HG02798 (cell line): ENCODE measurements around the gene PDLIM5.
A peak's percentile ranks its signal among the peaks of the same experiment; 100 is the strongest.
"Not testable (repeated sequence)": the region's sequence is repeated elsewhere in the genome, so short reads cannot be mapped to it uniquely, and the experiment has no call there.

Source experiments
- ATAC-seq: cut with Tn5 transposase; IDR thresholded peaks from one replicate; pipeline ENCODE4 v1.9.1; 2021; ENCODE audit warnings: mild to moderate bottlenecking; ENCODE audit not compliant: unreplicated experiment, poor library complexity

Gene PDLIM5, protein sequence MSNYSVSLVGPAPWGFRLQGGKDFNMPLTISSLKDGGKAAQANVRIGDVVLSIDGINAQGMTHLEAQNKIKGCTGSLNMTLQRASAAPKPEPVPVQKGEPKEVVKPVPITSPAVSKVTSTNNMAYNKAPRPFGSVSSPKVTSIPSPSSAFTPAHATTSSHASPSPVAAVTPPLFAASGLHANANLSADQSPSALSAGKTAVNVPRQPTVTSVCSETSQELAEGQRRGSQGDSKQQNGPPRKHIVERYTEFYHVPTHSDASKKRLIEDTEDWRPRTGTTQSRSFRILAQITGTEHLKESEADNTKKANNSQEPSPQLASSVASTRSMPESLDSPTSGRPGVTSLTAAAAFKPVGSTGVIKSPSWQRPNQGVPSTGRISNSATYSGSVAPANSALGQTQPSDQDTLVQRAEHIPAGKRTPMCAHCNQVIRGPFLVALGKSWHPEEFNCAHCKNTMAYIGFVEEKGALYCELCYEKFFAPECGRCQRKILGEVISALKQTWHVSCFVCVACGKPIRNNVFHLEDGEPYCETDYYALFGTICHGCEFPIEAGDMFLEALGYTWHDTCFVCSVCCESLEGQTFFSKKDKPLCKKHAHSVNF

DNA sequence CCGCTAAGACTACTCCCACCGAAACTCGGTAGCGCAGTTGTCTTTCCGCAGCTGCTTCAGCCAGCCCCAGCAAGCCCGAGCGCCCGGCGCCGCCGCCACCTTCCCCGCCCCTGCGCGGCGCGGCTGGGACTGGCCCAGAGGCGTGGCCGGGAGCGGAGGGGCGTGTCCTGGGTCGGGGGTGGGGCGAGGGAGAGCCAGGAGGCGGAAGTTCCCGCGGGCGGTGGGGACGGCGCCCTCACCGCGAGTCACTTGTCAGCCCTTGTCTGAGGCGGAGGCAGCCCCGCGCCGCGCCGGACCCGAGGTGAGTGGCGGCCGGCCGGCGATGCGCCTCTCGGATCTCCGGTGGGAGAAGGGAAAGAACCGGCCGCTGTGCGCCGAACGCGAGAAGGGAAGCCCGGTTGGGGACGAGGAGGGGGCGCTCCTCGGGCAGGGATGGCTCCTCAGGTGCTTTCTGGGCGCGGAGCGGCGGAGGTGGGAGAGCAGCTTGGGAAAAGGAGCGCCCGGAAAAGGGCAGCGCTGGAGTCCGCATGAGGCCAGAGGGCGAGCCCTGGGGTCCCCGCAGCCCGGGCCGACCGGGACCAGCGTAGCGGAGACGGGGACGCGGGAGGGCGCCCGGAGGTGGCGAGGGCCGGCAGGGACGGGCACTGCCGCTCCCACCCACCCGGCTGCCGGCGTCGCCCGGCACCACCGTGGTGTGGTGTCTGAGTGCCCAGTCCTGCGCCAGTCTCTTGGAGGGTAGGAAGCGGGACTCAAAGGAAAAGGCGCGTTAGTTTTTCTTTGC is at the start of gene PDLIM5:
Gene PDLIM5, plus strand, starts transcription at position 248 of the 781 bp plus-strand sequence. CDS start 3,347 bp downstream, outside the sequence.
- peak; percentile 94 for ATAC-seq

DNA sequence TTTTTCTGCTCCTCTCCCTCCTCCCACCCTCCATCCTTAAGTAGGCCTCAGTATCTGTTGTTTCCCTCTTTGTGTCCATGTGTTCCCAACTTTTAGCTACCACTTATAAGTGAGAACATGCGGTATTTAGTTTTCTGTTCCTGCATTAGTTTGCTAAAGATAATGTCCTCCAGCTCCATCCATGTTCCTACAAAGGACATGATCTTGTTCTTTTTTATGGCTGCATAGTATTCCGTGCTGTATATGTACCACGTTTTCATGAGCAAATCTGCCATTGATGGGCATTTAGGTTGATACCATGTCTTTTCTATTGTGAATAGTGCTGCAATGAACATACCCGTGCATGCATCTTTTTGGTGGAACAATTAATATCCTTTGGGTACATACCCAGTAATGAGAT is 49.3 kb upstream of the PDLIM5 start:
- not testable (repeated sequence) for ATAC-seq

GRCh38 chr4:94403751-94404150 is 48.0 kb upstream of the PDLIM5 start:
- ATAC-seq: no peak

DNA sequence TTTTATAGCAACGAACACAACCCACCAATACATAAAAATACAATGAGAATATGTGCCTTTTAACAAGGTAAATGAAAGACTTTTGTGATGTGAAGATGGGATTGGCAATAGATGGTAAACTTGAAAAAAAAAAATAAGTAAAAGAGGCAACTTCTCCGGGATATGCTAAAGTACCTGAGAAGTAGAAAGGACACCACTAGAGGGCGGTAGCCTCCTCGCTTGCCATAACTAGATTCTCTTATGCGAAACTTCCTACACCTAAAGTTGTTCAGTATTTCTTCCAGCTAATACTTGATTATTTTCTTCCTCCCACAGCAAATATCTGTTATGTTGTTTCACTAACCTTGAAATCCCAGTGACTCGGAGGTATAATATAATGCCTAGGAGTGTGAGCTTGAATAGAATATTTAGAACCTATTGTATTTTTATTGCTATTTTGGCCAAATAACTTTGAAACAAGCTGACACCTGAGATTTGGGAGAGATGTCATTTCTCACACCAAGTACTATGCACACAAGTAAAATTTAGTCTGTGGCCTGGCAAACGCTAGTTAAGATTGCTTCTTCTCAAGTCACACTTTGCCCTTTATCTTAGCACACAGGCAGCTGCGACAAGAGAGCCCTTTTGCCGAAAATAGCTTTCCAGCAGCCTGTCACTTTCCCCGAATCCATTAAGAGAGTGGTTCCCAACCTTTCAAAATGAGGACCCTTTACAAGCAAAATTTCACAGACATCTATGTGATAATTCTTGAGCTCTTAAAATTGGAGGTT is 44.9 kb upstream of the PDLIM5 start:
- ATAC-seq: peak; percentile 91

GRCh38 chr4:94407846-94408245 is 43.9 kb upstream of the PDLIM5 start:
- ATAC-seq: no peak

DNA sequence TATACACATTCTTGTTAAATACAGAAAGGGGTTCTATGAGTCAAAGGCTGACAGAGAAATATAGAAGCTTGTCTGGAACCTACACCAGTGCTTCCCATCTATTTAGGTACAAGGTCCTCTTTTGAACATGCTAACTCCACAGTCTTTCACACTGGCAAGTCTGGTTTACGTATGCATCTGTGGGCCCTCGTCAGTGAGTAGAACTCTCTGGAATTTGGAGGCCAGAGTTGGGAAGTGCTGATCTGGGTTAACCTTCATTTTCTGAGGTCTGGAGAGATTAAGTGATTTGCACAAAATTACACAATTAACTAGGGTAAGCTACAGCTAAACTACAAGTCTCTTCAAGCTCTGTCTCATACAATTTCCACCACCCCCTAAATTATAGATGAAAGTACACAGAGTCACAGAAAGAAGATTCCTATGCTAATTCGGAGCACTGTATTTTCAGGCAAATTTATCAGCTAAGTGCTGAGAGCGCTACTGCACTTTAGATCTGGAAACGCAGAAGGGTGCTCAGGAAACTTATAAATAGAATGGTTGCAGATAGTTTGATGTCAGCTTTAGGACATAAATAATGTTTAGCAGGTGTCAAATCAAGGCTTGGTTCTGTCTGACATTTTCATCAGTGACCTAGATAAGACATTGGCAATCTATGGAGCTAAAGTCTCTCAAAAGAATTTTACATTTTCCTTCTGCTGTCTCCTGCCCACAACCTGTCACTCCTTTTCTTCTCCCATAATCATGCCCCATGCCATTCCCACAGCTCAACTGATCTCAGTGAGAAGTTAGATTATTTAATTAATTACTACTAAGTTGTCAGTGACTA is 43.0 kb upstream of the PDLIM5 start:
- no peak for ATAC-seq

GRCh38 chr4:94409375-94409679 is 42.4 kb upstream of the PDLIM5 start:
- no peak for ATAC-seq

GRCh38 chr4:94409962-94410361 is 41.8 kb upstream of the PDLIM5 start:
- no peak for ATAC-seq

DNA sequence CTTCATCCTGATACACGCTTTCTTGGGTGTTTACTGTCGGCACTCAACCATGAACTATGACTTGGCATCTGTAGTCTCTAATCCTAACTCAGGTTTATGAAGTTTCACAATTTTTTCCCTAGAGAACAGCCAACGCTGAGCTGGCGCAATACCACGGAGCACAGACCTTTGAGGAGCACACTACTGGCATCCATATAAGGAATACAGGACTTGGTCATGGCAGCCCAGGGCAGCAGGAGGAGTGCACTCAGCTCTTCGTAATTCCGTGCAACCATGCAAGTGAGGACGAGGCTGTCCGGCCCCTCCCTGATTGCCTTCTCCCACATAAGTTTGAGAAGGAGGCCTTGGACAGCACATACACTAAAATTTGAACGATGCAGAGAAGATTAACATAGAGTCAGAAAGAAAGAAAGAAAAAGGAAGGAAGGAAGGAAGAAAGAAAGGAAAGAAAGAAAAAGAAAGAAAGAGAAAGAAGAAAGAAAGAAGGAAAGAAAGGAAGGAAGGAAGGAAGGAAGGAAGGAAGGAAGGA is 41.0 kb upstream of the PDLIM5 start:
- ATAC-seq: no peak

DNA sequence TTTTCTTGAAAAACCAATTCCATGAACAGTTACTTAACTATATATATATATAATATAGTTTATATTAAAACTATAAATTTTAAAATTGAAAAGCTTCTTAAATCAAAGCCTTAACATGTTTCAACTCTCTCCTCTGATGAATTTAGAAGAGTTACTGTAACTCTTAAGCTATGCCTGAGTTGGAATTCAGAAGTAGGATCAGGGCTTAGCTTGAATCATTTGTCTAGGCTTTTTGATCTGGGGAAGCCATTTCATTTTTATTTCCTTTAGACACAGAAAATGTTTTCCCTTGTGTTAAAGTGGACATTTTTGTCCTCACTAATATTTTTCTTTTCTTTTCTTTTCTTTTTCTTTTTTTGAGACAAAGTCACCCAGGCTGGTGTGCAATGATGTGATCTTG is 40.4 kb upstream of the PDLIM5 start:
- no peak for ATAC-seq

GRCh38 chr4:94412019-94412657 is 39.6 kb upstream of the PDLIM5 start:
- no peak for ATAC-seq

- no peak for ATAC-seq
These were observed 39.1 kb upstream of the PDLIM5 start for GRCh38 chr4:94412658-94413038.

DNA sequence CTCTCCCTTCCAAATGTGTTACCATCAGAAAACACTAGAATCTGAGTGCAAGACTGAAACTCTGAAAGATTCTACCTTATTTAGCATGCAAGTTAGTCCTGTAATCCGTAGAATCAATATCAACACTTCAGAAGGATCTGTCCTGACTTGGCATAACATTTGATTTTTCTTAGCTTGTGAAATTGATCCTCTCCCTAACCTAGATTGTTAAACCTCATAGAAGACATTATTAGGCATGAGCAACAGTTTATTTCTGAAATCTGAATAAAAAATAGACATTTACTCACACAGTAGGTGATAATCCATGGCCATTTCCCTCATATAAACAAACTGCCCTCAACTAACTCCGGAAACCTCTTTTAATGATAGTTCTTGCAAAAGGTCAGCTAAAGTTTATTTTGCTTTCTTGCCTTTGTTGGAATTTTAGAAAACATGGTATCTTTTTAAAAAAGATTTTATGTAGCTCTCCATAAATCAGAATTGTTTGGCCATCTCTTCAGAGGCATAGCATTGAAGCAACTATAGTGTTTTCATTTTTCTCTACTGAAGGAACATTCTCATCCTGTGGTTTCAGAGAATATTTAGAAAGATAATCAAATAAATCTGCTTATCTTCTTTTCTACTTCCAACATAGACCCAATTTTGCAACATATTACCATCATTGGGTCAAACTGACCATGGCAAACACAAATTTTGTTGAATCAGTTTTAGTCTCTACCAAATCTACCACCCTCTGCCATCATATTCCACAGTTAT is 38.5 kb upstream of the PDLIM5 start:
- ATAC-seq: no peak

DNA sequence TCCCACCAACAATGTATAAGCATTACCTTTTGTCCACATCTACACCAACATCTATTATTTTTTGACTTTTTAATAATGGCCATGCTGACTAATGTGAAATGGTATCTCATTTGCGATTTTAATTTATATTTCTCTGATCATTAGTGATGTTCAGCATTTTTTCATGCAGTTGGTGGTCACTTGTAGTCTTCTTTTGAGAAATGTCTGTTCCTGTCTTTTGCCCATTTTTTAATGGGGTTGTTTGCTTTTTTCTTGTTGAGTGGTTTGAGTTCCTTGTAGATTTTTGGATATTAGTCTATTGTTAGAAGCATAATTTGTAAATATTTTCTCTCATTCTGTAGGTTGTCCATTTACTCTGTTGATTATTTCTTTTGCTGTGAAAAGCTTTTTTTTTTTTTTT is 36.8 kb upstream of the PDLIM5 start:
- ATAC-seq: no peak

DNA sequence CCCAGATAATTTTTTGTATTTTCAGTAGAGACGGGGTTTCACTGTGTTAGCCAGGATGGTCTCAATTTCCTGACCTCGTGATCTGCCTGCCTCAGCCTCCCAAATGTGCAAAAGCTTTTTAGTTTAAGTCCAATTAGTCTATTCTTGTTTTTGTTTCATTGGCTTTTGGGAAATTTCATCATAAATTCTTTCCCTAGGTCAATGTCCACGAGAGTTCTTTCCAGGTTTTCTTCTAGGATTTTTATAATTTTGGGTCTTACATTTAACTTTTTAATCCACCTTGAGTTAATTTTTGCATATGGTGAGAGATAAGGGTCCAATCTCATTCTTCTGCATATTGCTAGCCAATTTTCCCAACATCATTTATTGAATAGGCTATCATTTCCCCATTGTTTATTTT is 36.3 kb upstream of the PDLIM5 start:
- no peak for ATAC-seq

GRCh38 chr4:94416335-94416734 is 35.4 kb upstream of the PDLIM5 start:
- ATAC-seq: no peak

- ATAC-seq: no peak
These were observed 34.8 kb upstream of the PDLIM5 start for GRCh38 chr4:94416981-94417380.

- no peak for ATAC-seq
These were observed 32.2 kb upstream of the PDLIM5 start for GRCh38 chr4:94419549-94419948.
